Peyer's patch (tissue), 4 donors: ENCODE data around the gene RCVRN. TPM values are rescaled to one million over a fixed set of nuclear protein-coding genes. Genes with fewer than 3 reads are reported as not detected.

ENCODE experiments used
- DNase-seq, 3 donors: peaks; one replicate each; pipeline ENCODE4 v3.0.0-alpha.2; 2017 to 2019
- H3K27ac ChIP-seq, 4 donors: fragments of 200-600 bp; sonication (generic); one replicate each; pipeline ENCODE4 v1.5.1; 2016 to 2019
- H3K27me3 ChIP-seq, 2 donors: fragments of 200-600 bp; sonication (generic); one replicate each; pipeline ENCODE4 v1.5.1; 2019
- H3K36me3 ChIP-seq, 3 donors: fragments of 200-600 bp; sonication (generic); one replicate each; pipeline ENCODE4 v1.5.1; 2016 to 2019
- H3K4me1 ChIP-seq, 4 donors: fragments of 200-600 bp; sonication (generic); one replicate each; pipeline ENCODE4 v1.5.1; 2016 to 2019
- H3K4me3 ChIP-seq, 4 donors: fragments of 200-600 bp; sonication (generic); 1 replicate in 3 of 4; 2 replicates in 1 of 4; pipeline ENCODE4 v1.5.1; 2016 to 2019; ENCODE audit warnings: mild to moderate bottlenecking in 1 of 4
- H3K9me3 ChIP-seq, 4 donors: fragments of 200-600 bp; sonication (generic); one replicate each; pipeline ENCODE4 v1.5.1; 2016 to 2019; ENCODE audit warnings: mild to moderate bottlenecking in 1 of 4
- POLR2A ChIP-seq, 2 donors: fragments of 450-650 bp; IDR thresholded peaks; one replicate each; pipeline ENCODE4 v1.5.1; 2017; ENCODE audit warnings: antibody characterized with exemption in 2 of 2, mild to moderate bottlenecking in 2 of 2, moderate library complexity in 2 of 2
- total RNA-seq, 4 donors: library from RNA; depleted of rRNA; stranded (reverse); fragments of >200 nt; gene quantifications; one replicate each; pipeline ENCODE4 v1.1.0, GENCODE V29; 2016
- TF ChIP-seq, protein P1 (sequence below), 6 experiments: fragments of 450-650 bp in 4 of 6; fragments of 200-600 bp in 2 of 6; sonication (generic) in 1 of 6; IDR thresholded peaks; one replicate each; pipeline ENCODE4 v1.5.1; 2017 to 2019; ENCODE audit warnings: antibody characterized with exemption in 6 of 6, mild to moderate bottlenecking in 3 of 6, moderate library complexity in 1 of 6

Gene RCVRN
- total RNA-seq, 4 donors from 2014 or later: not detected

DNA sequence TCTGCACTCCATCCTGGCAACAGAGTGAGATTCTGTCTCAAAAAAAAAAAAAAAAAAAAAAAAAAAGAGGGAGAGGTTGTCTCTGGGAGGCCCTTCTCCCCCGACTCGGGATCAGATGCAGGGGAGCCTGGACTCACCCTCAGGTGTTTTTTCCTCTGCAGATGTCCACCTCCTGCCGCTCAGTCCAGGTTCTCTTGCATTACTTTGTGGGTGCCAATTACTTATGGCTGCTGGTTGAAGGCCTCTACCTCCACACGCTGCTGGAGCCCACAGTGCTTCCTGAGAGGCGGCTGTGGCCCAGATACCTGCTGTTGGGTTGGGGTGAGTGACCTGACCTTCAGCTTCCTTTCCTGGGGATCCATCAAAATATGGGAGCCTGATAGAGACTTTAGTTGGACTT lies 45.3 kb downstream of the RCVRN start:
- Histone ChIP-seq H3K27ac (no peak overlapping the region), H3K9me3 (no peaks in the 10 kb centered on the region), H3K36me3 (no peaks in the 10 kb centered on the region), H3K4me1 (no peaks in the 10 kb centered on the region), H3K27me3 (no peaks in the 10 kb centered on the region), H3K4me3 (no peak overlapping the region)
- no peak for DNase-seq
- no peak for TF ChIP-seq POLR2A (IDR thresholded peaks at IDR 0.05)
- TF ChIP-seq, protein P1, sequence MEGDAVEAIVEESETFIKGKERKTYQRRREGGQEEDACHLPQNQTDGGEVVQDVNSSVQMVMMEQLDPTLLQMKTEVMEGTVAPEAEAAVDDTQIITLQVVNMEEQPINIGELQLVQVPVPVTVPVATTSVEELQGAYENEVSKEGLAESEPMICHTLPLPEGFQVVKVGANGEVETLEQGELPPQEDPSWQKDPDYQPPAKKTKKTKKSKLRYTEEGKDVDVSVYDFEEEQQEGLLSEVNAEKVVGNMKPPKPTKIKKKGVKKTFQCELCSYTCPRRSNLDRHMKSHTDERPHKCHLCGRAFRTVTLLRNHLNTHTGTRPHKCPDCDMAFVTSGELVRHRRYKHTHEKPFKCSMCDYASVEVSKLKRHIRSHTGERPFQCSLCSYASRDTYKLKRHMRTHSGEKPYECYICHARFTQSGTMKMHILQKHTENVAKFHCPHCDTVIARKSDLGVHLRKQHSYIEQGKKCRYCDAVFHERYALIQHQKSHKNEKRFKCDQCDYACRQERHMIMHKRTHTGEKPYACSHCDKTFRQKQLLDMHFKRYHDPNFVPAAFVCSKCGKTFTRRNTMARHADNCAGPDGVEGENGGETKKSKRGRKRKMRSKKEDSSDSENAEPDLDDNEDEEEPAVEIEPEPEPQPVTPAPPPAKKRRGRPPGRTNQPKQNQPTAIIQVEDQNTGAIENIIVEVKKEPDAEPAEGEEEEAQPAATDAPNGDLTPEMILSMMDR (IDR thresholded peaks at IDR 0.05): no peak

DNA sequence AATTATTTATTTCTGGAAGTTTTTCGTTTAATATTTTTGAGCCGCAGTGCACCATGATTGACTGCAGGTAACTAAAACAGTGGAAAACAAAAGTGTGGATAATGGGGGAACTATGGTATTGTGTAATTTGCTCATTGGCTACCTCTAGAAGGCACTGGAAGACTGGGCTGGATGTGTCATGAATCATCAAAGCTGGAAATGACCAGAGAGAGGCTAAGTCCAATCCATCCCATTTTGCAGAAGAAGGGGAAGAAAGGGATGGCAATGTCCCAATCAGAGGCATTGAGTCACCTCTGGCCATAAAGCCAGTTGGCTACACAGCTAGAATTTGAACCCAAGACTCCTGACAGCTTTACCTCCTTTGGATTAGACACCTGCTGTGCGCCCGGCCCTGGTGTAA lies 50.0 kb downstream of the RCVRN start:
- H3K9me3 ChIP-seq: no peaks in the 10 kb centered on the region
- H3K4me1 ChIP-seq: no peaks in the 10 kb centered on the region
- no peaks in the 10 kb centered on the region for H3K27me3 ChIP-seq
- H3K27ac ChIP-seq: no peak overlapping the region
- no peak overlapping the region for H3K4me3 ChIP-seq
- TF ChIP-seq, protein P1 (IDR thresholded peaks at IDR 0.05): no peak
- TF ChIP-seq POLR2A (IDR thresholded peaks at IDR 0.05): no peak
- DNase-seq: no peak
- H3K36me3 ChIP-seq: no peaks in the 10 kb centered on the region

DNA sequence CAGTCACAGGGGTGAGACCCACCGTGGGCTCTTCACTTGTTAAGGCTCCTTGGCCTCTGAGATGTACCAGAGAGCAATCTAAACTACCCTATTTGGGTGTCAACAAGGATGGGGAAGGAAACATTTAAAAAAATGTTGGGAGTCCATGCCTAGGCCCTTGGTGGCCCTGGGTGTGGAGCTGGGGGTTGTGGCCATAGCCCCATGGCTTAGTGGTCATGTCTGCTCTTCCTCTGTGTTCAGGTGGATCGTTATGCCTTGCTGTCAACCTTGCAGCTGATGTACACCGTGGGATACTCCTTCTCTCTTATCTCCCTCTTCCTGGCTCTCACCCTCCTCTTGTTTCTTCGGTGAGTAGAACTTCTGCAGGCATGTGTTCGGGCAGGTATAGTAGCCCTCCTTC lies 50.8 kb downstream of the RCVRN start:
- no peak overlapping the region for H3K27ac ChIP-seq
- H3K27me3 ChIP-seq: no peaks in the 10 kb centered on the region
- no peak for DNase-seq
- no peak overlapping the region for H3K4me3 ChIP-seq
- H3K9me3 ChIP-seq: no peaks in the 10 kb centered on the region
- H3K36me3 ChIP-seq: no peaks in the 10 kb centered on the region
- H3K4me1 ChIP-seq: no peaks in the 10 kb centered on the region
- TF ChIP-seq, protein P1 (IDR thresholded peaks at IDR 0.05): no peak
- no peak for TF ChIP-seq POLR2A (IDR thresholded peaks at IDR 0.05)

DNA sequence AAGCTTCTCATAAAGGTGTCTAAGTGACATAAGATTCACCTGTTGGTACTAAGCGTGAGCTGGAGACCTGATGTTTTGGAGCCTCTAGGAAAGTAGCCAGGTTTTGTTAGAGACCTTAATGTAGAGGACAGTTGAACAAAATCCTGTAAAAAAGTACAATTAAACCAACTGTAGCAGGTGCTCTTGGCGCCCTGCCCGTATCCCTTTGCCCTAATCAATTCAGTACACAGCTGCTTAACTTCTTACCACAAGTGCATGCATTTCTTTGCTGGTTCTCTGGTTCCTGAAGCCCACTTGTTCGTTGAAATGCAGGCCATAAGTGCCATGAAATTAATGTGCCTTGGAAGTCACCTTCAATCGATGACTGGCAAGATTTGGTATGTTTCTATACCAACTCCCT lies 54.9 kb downstream of the RCVRN start:
- Histone ChIP-seq H3K4me3 (no peak overlapping the region), H3K27ac (no peak overlapping the region), H3K36me3 (no peaks in the 10 kb centered on the region), H3K9me3 (no peaks in the 10 kb centered on the region), H3K27me3 (no peaks in the 10 kb centered on the region), H3K4me1 (no peaks in the 10 kb centered on the region)
- no peak for DNase-seq
- no peak for TF ChIP-seq POLR2A (IDR thresholded peaks at IDR 0.05)
- TF ChIP-seq, protein P1 (IDR thresholded peaks at IDR 0.05): no peak

Other genes starting within 250 kb of the RCVRN start
- not detected for gene DHRS7C, start 113.7 kb downstream of the RCVRN start, total RNA-seq
- not detected for gene GSG1L2, start 83.2 kb downstream of the RCVRN start, total RNA-seq
- 10 to 100 TPM in 3 of 4 donors, 1 to 10 TPM in 1; 7.4 to 94.1 (median 13.8) TPM for gene GLP2R, start 79.3 kb downstream of the RCVRN start, total RNA-seq